Fibroblast of the aortic adventitia (primary cell): Measurements from ENCODE around the gene ST7. TPM values are rescaled to one million over a fixed set of nuclear protein-coding genes. Genes with fewer than 3 reads are reported as not detected.

Experiments
- DNase-seq: peaks from one replicate; pipeline ENCODE4 v3.0.0-alpha.2; 2010; ENCODE audit warnings: low read depth
- H3K4me3 ChIP-seq: 2 replicates; pipeline ENCODE4 v1.5.1; 2011; ENCODE audit warnings: low read depth, mild to moderate bottlenecking, control low read depth, low read length, moderate library complexity
- total RNA-seq: library from RNA; depleted of rRNA; stranded (reverse); fragments of >200 nt; gene quantifications from 2 replicates; pipeline ENCODE4 v1.2.3, GENCODE V29; 2012; ENCODE audit warnings: low replicate concordance
- TF ChIP-seq, protein P1 (sequence below): IDR thresholded peaks from 2 replicates; pipeline ENCODE4 v1.5.1; 2011; ENCODE audit warnings: mild to moderate bottlenecking, low read length, control low read depth, inconsistent platforms; ENCODE audit not compliant: insufficient read depth

ST7 gene
- total RNA-seq, 1 donor: 22.7 TPM

DNA sequence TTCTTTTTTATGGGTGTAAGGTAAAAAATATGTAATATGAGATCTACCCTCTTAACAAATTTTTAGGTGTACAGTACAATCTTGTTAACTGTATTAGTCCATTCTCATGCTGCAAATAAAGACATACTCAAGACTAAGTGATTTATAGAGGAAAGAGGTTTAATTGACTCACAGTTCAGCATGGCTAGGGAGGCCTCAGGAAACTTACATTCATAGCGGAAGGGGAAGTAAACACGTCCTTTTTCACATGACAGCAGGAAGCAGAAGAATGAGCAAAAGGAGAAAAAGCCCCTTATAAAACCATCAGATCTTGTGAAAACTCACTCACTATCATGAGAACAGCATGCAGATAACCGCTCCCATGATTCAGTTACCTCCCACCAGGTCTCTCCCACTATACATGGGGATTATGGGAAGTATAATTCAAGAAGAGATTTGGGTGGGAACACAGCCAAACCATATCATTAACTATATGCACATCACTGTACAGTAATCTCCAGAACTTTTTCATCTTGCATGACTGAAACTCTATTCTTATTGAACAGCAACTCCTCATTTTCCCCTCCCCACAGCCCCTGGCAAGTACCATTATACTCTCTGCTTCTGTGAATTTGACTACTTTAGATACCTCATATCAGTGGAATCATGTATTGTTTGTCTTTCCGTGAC, 242.2 kb downstream of the ST7 start:
- TF ChIP-seq, protein P1, sequence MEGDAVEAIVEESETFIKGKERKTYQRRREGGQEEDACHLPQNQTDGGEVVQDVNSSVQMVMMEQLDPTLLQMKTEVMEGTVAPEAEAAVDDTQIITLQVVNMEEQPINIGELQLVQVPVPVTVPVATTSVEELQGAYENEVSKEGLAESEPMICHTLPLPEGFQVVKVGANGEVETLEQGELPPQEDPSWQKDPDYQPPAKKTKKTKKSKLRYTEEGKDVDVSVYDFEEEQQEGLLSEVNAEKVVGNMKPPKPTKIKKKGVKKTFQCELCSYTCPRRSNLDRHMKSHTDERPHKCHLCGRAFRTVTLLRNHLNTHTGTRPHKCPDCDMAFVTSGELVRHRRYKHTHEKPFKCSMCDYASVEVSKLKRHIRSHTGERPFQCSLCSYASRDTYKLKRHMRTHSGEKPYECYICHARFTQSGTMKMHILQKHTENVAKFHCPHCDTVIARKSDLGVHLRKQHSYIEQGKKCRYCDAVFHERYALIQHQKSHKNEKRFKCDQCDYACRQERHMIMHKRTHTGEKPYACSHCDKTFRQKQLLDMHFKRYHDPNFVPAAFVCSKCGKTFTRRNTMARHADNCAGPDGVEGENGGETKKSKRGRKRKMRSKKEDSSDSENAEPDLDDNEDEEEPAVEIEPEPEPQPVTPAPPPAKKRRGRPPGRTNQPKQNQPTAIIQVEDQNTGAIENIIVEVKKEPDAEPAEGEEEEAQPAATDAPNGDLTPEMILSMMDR: no peak
- no peak overlapping the region for H3K4me3 ChIP-seq
- no peak for DNase-seq

DNA sequence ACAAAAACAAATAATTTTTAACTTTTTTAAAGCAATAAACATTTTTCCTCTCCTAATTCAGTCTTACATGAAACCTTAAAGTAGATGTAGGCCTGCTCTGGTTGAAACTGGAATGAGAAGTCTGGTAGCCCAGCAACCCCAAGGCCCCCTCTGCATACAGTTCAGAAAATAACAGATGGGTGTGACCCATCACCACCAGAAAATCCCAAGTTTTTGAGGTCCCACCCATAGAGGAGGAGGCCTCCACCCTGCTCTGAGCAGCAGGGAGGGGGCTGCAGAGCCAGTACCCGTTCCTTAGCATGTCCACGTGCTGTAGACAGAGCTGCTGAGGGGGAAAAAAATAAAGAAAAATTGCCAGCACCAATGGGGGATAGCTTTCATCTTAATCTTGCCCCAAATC, 246.8 kb downstream of the ST7 start:
- H3K4me3 ChIP-seq: no peak overlapping the region
- no peak for DNase-seq
- TF ChIP-seq, protein P1: no peak

GRCh38 chr7:117200786-117201458, 247.6 kb downstream of the ST7 start:
- DNase-seq: no peak
- no peak overlapping the region for H3K4me3 ChIP-seq
- TF ChIP-seq, protein P1: no peak

DNA sequence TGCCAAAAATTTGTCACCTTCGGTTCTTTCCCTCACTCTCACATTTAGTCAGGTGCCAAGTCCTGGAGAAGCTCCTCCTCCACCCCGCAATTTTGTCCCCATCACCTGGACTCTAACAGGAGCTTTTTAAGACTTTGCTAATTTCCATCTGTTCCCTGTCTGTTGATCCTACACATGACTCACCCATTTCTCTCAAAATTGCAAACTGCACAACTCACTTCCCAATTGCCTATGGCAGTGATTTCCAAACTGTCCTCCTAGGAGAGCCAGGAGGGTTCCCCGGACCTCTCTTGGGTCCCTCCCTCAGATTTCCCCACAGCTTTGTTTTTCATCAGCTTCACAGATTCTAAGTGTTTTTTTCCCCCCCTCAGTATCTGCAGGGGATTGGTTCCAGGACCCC, 249.2 kb downstream of the ST7 start:
- TF ChIP-seq, protein P1: no peak
- peak; percentile 61 for DNase-seq
- no peak overlapping the region for H3K4me3 ChIP-seq

DNA sequence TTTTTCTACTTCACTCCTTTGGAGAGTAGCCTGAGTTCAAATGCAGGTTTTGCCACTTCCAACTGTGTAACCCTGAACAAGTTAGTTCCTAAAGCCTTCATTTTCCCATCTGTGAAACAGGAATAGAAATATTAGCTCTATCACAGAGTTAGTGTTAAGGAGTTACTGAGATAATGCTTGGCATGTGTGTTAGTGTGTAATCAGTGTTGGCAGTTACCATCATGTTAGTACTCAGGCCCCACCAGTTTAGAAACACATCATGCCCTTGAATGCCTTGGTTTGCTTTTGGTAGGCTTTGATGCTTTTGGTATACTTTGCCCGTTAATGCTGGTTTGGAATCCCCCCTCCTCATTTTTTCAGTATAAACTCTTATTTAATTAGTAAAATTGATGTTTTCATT, 249.9 kb downstream of the ST7 start:
- H3K4me3 ChIP-seq: no peak overlapping the region
- TF ChIP-seq, protein P1: no peak
- DNase-seq: peak; percentile 45

DNA sequence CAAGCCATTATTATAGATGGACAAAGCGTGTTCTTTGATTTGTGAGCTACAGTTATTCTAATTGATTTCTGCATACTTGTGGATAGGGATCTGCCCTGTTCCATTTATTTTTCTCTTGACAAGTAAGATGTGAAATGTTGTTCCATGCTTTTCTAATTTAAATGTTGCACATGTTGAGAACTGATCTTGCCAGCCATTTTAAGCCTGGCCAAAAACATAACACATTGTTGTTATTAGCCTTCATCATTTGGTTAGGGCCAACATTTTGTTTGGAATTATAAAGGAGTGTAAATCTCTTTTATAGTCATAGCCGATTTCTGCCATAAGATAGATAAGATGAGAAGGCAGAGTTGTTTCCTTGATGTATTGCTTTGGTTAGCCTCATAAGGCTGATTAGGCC, 252.6 kb downstream of the ST7 start:
- peak; percentile 39 for DNase-seq
- no peak overlapping the region for H3K4me3 ChIP-seq

More for the DNA sequence above, 252.6 kb downstream of the ST7 start:
- TF ChIP-seq, protein P1: no peak
